Adrenal gland (tissue), 12 donors: ENCODE results near the gene WNT5B. TPM values are rescaled to one million over a fixed set of nuclear protein-coding genes. Genes with fewer than 3 reads are reported as not detected.
A peak's percentile ranks its signal among the peaks of the same experiment; 100 is the strongest.

Experiments
- DNase-seq, 7 donors: peaks; one replicate each; pipeline ENCODE4 v3.0.0-alpha.2; 2019 to 2020
- H3K27ac ChIP-seq, 5 donors: fragments of 200-600 bp; sonication (generic) in 4 of 5; 1 replicate in 3 of 5; 2 replicates in 2 of 5; pipeline versions ENCODE4 v1.5.1 to v1.8.0; 2016 to 2020; ENCODE audit warnings: mild to moderate bottlenecking in 1 of 5
- H3K27me3 ChIP-seq: fragments of 200-600 bp; 2 replicates; pipeline ENCODE4 v1.8.0; 2021
- H3K36me3 ChIP-seq, 2 donors: fragments of 200-600 bp; replicated peaks in 1 of 2; 1 replicate in 1 of 2; 2 replicates in 1 of 2; pipeline versions ENCODE4 v1.5.1 to v1.8.0; 2018 to 2022
- H3K4me1 ChIP-seq, 2 donors: fragments of 200-600 bp; replicated peaks in 1 of 2; 1 replicate in 1 of 2; 2 replicates in 1 of 2; pipeline versions ENCODE4 v1.5.1 to v1.8.0; 2018 to 2021
- H3K4me3 ChIP-seq, 4 donors: fragments of 200-600 bp; sonication (generic) in 3 of 4; one replicate each; pipeline ENCODE4 v1.5.1; 2016 to 2018
- H3K9me3 ChIP-seq, 3 donors: fragments of 200-600 bp; sonication (generic) in 1 of 3; replicated peaks in 1 of 3; 1 replicate in 2 of 3; 2 replicates in 1 of 3; pipeline versions ENCODE4 v1.5.1 to v1.8.0; 2016 to 2021
- POLR2A ChIP-seq, 2 donors: fragments of 450-650 bp; IDR thresholded peaks; one replicate each; pipeline ENCODE4 v1.6.1; 2017; ENCODE audit warnings: antibody characterized with exemption in 2 of 2, mild to moderate bottlenecking in 2 of 2, moderate library complexity in 1 of 2
- WGBS, 4 donors: extraction: QIAGEN DNeasy Blood & Tissue Kit in 2 of 4; methylation state at CpG; one replicate each; pipeline versions ENCODE4 v1.1.5 to v1.1.7; 2013 to 2017; 5-methylcytosine and 5-hydroxymethylcytosine counted together
- intact Hi-C, 2 donors: fragments of 100-400 bp; cut with DNase I; formaldehyde crosslinking; loops; one replicate each; pipeline versions ENCODE4 v1.14.1 to v1.15.0; 2022 to 2023
- polyA plus RNA-seq, 3 donors: library from polyadenylated mRNA; stranded (reverse); fragments of 200-250 nt in 2 of 3; fragments of 350-450 nt in 1 of 3; fragmentation: Illumina TruSeq in 1 of 3; extraction: RNeasy Lipid Tissue Mini Kit (QIAGEN cat#74804) in 1 of 3; gene quantifications; one replicate each; pipeline ENCODE4 v1.2.3, GENCODE V29; 2013 to 2014
- total RNA-seq, 9 donors: library from RNA; depleted of rRNA in 4 of 9; stranded (reverse); fragments of >200 nt in 4 of 9; fragments of 120-200 nt in 1 of 9; fragmentation: NEBNext Ultra II Directional in 1 of 9; extraction: Animal tissue kit (Norgen Biotek cat#: 25700) in 1 of 9; gene quantifications; one replicate each; pipeline versions ENCODE4 v1.1.0 to v1.2.4, GENCODE V29; 2013 to 2023
- TF ChIP-seq, protein P1 (sequence below), 6 experiments: fragments of 450-650 bp in 4 of 6; fragments of 200-600 bp in 2 of 6; sonication (generic) in 1 of 6; IDR thresholded peaks; 1 replicate in 5 of 6; 2 replicates in 1 of 6; pipeline versions ENCODE4 v1.5.1 to v1.8.0; 2016 to 2021; ENCODE audit warnings: antibody characterized with exemption in 6 of 6, mild to moderate bottlenecking in 2 of 6, moderate library complexity in 1 of 6
- donor health status: healthy with polysubstance abuse.
- donor health status: Bipolar disorder and iron deficiency.
- donor health status: DM: yes; HTN: yes; CAD: no.
- donor health status: DM: no; HTN: no; CAD: no.
- donor health status: DM: no; HTN: no; CAD: no.
- donor health status: DM: yes; HTN: yes; CAD: no.

Gene WNT5B
- total and polyA plus RNA-seq, 12 donors, result 0.44 to 11.1 (median 1.6) TPM

DNA sequence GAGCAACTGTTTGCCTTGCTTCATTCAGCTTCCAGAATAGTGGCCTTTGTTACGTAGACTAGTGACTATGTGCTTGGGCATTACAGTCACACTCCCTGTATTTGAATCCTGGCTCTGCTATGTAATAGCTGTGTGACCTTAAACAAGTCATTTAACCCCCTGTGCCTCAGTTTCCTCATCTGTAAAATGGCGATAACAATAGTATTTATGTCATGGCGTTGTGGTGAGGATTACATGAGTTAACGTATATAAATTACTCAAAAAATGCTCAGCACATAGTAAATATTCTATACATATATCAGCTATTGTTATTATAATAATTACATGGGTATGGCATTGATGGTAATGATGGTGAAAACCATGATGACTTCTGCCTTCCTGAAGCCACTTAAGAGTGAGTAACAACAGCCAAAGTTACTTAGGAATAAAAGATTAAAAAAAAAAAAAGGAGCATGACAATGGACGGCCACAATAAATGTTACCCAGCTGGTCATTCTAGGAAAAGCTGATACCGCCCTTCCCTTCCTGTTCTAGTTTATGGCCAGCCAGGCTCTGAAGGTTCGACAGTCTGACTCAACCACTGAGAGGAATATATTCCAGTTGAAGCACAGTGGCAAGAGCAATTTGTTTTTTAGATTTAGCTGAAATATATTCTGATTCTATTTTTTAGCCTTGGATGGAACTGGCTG, 51.9 kb downstream of the WNT5B start:
- peak overlapping the region in 2 of 5 donors; percentile 53 to 55 for H3K27ac ChIP-seq
- intact Hi-C loops, result no loop called here

DNA sequence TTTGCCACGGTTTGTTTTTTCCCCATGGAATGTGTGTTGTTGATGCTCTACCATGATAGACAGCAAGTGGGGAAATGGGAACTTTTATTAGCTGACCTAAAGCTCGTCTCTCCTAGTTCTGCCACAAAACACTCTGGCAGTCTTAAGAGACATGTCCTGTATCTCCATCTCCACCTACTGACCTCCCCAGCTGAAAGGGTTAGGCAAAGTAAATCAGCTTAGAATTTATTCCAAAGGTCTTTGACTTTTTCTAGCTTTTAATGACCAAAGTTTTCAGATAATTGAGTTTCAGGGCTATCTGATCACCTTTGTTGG, 52.4 kb downstream of the WNT5B start:
- no peak for DNase-seq
- H3K27ac ChIP-seq, result peak overlapping the region in 2 of 5 donors; percentile 53 to 55
- WGBS, 4 donors, result 15 to 29% (median 21%) methylated on average over 2 of the region's 2 CpGs
- H3K4me1 ChIP-seq, result no peaks in the 10 kb centered on the region
- no peaks in the 10 kb centered on the region for H3K36me3 ChIP-seq
- intact Hi-C loops, result no loop called here
- TF ChIP-seq, protein P1, sequence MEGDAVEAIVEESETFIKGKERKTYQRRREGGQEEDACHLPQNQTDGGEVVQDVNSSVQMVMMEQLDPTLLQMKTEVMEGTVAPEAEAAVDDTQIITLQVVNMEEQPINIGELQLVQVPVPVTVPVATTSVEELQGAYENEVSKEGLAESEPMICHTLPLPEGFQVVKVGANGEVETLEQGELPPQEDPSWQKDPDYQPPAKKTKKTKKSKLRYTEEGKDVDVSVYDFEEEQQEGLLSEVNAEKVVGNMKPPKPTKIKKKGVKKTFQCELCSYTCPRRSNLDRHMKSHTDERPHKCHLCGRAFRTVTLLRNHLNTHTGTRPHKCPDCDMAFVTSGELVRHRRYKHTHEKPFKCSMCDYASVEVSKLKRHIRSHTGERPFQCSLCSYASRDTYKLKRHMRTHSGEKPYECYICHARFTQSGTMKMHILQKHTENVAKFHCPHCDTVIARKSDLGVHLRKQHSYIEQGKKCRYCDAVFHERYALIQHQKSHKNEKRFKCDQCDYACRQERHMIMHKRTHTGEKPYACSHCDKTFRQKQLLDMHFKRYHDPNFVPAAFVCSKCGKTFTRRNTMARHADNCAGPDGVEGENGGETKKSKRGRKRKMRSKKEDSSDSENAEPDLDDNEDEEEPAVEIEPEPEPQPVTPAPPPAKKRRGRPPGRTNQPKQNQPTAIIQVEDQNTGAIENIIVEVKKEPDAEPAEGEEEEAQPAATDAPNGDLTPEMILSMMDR (IDR thresholded peaks at IDR 0.05), result no peak
- TF ChIP-seq POLR2A (IDR thresholded peaks at IDR 0.05), result no peak
- H3K9me3 ChIP-seq, result no peaks in the 10 kb centered on the region
- no peak overlapping the region for H3K4me3 ChIP-seq
- no peaks in the 10 kb centered on the region for H3K27me3 ChIP-seq

More for the DNA sequence above, 51.9 kb downstream of the WNT5B start:
- H3K9me3 ChIP-seq, result no peaks in the 10 kb centered on the region
- H3K27me3 ChIP-seq, result no peaks in the 10 kb centered on the region
- TF ChIP-seq, protein P1 (IDR thresholded peaks at IDR 0.05), result no peak
- no peak for TF ChIP-seq POLR2A (IDR thresholded peaks at IDR 0.05)
- 62 to 63% (median 62%) methylated on average over 7 of the region's 7 CpGs for WGBS, 4 donors
- H3K4me3 ChIP-seq, result no peak overlapping the region
- no peaks in the 10 kb centered on the region for H3K4me1 ChIP-seq
- peak in 4 of 7 donors; percentile 43 to 59 (median 48) for DNase-seq
- H3K36me3 ChIP-seq, result no peaks in the 10 kb centered on the region

DNA sequence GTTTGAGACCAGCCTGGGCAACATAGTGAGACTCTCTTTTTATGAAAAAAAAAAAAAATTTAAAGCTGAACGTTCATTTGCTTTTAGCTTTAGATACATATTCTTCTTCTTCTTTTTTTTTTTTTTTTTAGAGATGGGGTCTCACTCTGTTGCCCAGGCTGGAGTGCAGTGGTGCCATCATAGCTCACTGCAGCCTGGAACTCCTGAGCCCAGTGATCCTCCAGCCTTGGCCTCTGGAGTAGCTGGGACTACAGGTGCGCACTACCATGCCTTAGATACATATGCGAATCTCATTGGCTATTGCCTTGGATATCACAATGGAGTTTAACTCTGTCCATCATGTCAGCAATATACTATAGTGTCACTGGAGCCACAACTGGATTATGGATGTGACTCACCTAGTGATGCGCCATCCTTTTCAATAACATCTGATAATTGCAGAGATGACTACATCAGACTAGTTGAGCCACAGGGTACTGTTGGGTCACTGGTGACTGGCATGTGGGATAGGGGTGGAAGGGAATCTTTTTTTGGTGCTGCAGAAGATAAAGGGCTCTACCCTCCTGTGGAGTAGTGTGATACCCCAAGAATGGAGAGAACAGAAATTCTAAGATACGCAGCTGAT, 59.2 kb downstream of the WNT5B start:
- no peak overlapping the region for H3K27ac ChIP-seq
- TF ChIP-seq, protein P1 (IDR thresholded peaks at IDR 0.05), result no peak
- TF ChIP-seq POLR2A (IDR thresholded peaks at IDR 0.05), result no peak
- 87 to 95% (median 94%) methylated on average over 5 of the region's 5 CpGs for WGBS, 4 donors
- peaks cover 10 to 22% of the 10 kb centered on the region in 2 donors for H3K4me1 ChIP-seq
- no peaks in the 10 kb centered on the region for H3K27me3 ChIP-seq
- H3K9me3 ChIP-seq, result no peaks in the 10 kb centered on the region
- H3K36me3 ChIP-seq, result no peaks in the 10 kb centered on the region
- DNase-seq, result no peak
- H3K4me3 ChIP-seq, result no peak overlapping the region
- intact Hi-C loops, result no loop called here

DNA sequence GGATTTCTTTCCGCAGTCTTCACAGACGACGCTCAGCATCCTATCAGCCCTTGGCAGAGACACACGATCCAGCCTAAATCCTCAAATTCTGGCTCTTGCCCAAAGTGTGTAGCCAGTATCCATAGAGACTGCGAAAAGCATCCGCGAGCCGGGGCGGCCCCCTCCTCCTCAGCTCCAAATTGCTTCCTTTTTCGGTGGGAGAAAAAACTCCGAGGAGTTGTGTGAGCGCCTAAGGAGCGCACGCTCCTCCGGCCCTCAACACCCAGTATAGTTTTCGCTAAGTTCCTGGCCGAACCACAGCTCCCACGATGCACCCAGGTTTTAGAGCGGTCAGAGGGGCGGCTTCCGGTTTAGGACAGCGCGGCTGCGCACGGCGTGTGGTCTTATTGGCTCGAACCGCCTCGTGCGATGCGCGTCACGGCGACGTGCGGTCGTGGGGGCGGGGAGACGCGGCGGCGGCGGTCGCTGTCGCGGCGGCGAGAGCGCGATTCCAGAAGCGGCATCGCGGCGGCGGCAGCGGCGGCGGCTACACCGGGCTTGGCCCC, 61.6 kb downstream of the WNT5B start, which contains the start of gene ADIPOR2:
TSS of gene ADIPOR2 (plus strand) at position 493 of the 545 bp plus-strand sequence. CDS start 63,274 bp downstream, outside the sequence.
- 0 to 1% (median 0%) methylated on average over 14 to 59 of the region's 59 CpGs for WGBS, 4 donors
- intact Hi-C loops, result loop anchor here in 1 of 2 donors (5.0 kb wide), 1 partner anchor 33 kb away; no protein-coding TSS in a partner anchor

More for the DNA sequence above, 61.6 kb downstream of the WNT5B start, which contains the start of gene ADIPOR2:
- TF ChIP-seq, protein P1 (IDR thresholded peaks at IDR 0.05), result no peak
- TF ChIP-seq POLR2A (IDR thresholded peaks at IDR 0.05), result peak; percentile 63 to 87
- peak; percentile 94 to 98 (median 96) for DNase-seq
- Histone ChIP-seq H3K27me3 (no peaks in the 10 kb centered on the region), H3K36me3 (no peaks in the 10 kb centered on the region), H3K4me1 (peaks cover 18 to 40% of the 10 kb centered on the region in 2 donors), H3K9me3 (no peaks in the 10 kb centered on the region), H3K27ac (peak within 1 kb of the TSS; percentile 89 to 97 (median 94)), H3K4me3 (peak within 1 kb of the TSS; percentile 40 to 99 (median 78))
